HepG2 (cell line): ENCODE data around the gene GAL3ST1.

Experiments
- JUND ChIP-seq: sonication (generic); formaldehyde crosslinking; IDR thresholded peaks from 2 replicates; pipeline ENCODE4 v1.8.0; 2022; ENCODE audit warnings: mild to moderate bottlenecking, missing genetic modification reagents
- MIXL1 ChIP-seq: IDR thresholded peaks from 2 replicates; pipeline ENCODE4 v1.6.1; 2016
- MNT ChIP-seq: fragments of 450-650 bp; IDR thresholded peaks from 2 replicates; pipeline ENCODE4 v1.6.1; 2016
- MXD1 ChIP-seq: sonication (generic); formaldehyde crosslinking; IDR thresholded peaks from 2 replicates; pipeline ENCODE4 v1.4.0; 2020; ENCODE audit warnings: mild to moderate bottlenecking, missing genetic modification reagents
- NFYB ChIP-seq: sonication (generic); formaldehyde crosslinking; IDR thresholded peaks from 2 replicates; pipeline ENCODE4 v1.4.0; 2020; ENCODE audit warnings: missing genetic modification reagents
- POLR2A ChIP-seq, 2 experiments: IDR thresholded peaks; 2 replicates each; pipeline ENCODE4 v1.6.1; 2011; ENCODE audit warnings: low read depth in 2 of 2, low read length in 2 of 2, mild to moderate bottlenecking in 1 of 2, moderate library complexity in 1 of 2; ENCODE audit not compliant: insufficient read depth in 1 of 2
- TRIM24 ChIP-seq: sonication (generic); formaldehyde crosslinking; IDR thresholded peaks from 2 replicates; pipeline ENCODE4 v1.8.0; 2022; ENCODE audit warnings: mild to moderate bottlenecking, missing genetic modification reagents
- ZNF776 ChIP-seq: sonication (generic); formaldehyde crosslinking; IDR thresholded peaks from 2 replicates; pipeline ENCODE4 v1.4.0; 2020; ENCODE audit warnings: mild to moderate bottlenecking, missing genetic modification reagents

- TF ChIP-seq MIXL1 (CRISPR knock-in tag) (no peak), ZNF776 (CRISPR knock-in tag) (no peak), JUND (no peak), TRIM24 (no peak), MNT (no peak), NFYB (CRISPR knock-in tag) (no peak), MXD1 (CRISPR knock-in tag) (no peak), POLR2A (IDR thresholded peaks at IDR 0.05; ENCODE audit: insufficient read depth in 1 of 2, low read depth in 2 of 2, low read length in 2 of 2) (no peak)
Measured at GRCh38 chr22:30611197-30611596, 36.7 kb upstream of the GAL3ST1 start.
